Measurements from ENCODE around the gene FILIP1. TPM values are rescaled to one million over a fixed set of nuclear protein-coding genes. Genes with fewer than 3 reads are reported as not detected.

The FILIP1 gene
- total RNA-seq, 1 experiment from 2014 or later: 2.9 TPM

- TF ChIP-seq, protein P1, sequence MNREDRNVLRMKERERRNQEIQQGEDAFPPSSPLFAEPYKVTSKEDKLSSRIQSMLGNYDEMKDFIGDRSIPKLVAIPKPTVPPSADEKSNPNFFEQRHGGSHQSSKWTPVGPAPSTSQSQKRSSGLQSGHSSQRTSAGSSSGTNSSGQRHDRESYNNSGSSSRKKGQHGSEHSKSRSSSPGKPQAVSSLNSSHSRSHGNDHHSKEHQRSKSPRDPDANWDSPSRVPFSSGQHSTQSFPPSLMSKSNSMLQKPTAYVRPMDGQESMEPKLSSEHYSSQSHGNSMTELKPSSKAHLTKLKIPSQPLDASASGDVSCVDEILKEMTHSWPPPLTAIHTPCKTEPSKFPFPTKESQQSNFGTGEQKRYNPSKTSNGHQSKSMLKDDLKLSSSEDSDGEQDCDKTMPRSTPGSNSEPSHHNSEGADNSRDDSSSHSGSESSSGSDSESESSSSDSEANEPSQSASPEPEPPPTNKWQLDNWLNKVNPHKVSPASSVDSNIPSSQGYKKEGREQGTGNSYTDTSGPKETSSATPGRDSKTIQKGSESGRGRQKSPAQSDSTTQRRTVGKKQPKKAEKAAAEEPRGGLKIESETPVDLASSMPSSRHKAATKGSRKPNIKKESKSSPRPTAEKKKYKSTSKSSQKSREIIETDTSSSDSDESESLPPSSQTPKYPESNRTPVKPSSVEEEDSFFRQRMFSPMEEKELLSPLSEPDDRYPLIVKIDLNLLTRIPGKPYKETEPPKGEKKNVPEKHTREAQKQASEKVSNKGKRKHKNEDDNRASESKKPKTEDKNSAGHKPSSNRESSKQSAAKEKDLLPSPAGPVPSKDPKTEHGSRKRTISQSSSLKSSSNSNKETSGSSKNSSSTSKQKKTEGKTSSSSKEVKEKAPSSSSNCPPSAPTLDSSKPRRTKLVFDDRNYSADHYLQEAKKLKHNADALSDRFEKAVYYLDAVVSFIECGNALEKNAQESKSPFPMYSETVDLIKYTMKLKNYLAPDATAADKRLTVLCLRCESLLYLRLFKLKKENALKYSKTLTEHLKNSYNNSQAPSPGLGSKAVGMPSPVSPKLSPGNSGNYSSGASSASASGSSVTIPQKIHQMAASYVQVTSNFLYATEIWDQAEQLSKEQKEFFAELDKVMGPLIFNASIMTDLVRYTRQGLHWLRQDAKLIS (CRISPR knock-in tag; IDR thresholded peaks at IDR 0.05; ENCODE audit: borderline replicate concordance): no peak
- no peak for TF ChIP-seq ZNF263 (CRISPR knock-in tag; IDR thresholded peaks at IDR 0.05; ENCODE audit: low read depth)
- no peak for TF ChIP-seq ATF1 (CRISPR knock-in tag; IDR thresholded peaks at IDR 0.05)
- no peak for TF ChIP-seq ZBTB21 (CRISPR knock-in tag; IDR thresholded peaks at IDR 0.05; ENCODE audit: borderline replicate concordance)
- no peak for TF ChIP-seq MXD4 (CRISPR knock-in tag; IDR thresholded peaks at IDR 0.05; ENCODE audit: borderline replicate concordance)
- TF ChIP-seq OVOL2 (CRISPR knock-in tag; IDR thresholded peaks at IDR 0.05; ENCODE audit: borderline replicate concordance): no peak
- TF ChIP-seq, protein P2, sequence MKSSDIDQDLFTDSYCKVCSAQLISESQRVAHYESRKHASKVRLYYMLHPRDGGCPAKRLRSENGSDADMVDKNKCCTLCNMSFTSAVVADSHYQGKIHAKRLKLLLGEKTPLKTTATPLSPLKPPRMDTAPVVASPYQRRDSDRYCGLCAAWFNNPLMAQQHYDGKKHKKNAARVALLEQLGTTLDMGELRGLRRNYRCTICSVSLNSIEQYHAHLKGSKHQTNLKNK (CRISPR knock-in tag; IDR thresholded peaks at IDR 0.05): no peak
- TF ChIP-seq GABPB1 (CRISPR knock-in tag; IDR thresholded peaks at IDR 0.05): no peak
- TF ChIP-seq ZNF121 (CRISPR knock-in tag; IDR thresholded peaks at IDR 0.05): no peak
- no peak for TF ChIP-seq SP1 (CRISPR knock-in tag; conservative IDR thresholded peaks at IDR 0.05)
- TF ChIP-seq ELF4 (CRISPR knock-in tag; IDR thresholded peaks at IDR 0.05; ENCODE audit: low read depth): no peak
- no peak for TF ChIP-seq KAT7 (CRISPR knock-in tag; IDR thresholded peaks at IDR 0.05; ENCODE audit: borderline replicate concordance)
These were observed 193.6 kb downstream of the FILIP1 start (continued) for GRCh38 chr6:75299801-75300530.

GRCh38 chr6:75296811-75297779 is 196.5 kb downstream of the FILIP1 start:
- H3K27ac Mint-ChIP-seq: no peak overlapping the region
- H3K36me3 Mint-ChIP-seq: no peaks in the 10 kb centered on the region
- TF ChIP-seq, protein P3, sequence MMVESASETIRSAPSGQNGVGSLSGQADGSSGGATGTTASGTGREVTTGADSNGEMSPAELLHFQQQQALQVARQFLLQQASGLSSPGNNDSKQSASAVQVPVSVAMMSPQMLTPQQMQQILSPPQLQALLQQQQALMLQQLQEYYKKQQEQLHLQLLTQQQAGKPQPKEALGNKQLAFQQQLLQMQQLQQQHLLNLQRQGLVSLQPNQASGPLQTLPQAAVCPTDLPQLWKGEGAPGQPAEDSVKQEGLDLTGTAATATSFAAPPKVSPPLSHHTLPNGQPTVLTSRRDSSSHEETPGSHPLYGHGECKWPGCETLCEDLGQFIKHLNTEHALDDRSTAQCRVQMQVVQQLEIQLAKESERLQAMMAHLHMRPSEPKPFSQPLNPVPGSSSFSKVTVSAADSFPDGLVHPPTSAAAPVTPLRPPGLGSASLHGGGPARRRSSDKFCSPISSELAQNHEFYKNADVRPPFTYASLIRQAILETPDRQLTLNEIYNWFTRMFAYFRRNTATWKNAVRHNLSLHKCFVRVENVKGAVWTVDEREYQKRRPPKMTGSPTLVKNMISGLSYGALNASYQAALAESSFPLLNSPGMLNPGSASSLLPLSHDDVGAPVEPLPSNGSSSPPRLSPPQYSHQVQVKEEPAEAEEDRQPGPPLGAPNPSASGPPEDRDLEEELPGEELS (CRISPR knock-in tag; IDR thresholded peaks at IDR 0.05): no peak
- peak; percentile 54 for TF ChIP-seq CTCF (IDR thresholded peaks at IDR 0.05)
- TF ChIP-seq EMX1 (CRISPR knock-in tag; IDR thresholded peaks at IDR 0.05): no peak
- no peak for TF ChIP-seq SMAD3 (CRISPR knock-in tag; IDR thresholded peaks at IDR 0.05; ENCODE audit: borderline replicate concordance)
- TF ChIP-seq TEAD1 (CRISPR knock-in tag; IDR thresholded peaks at IDR 0.05): no peak
- no peak for TF ChIP-seq GRHL2 (CRISPR knock-in tag; IDR thresholded peaks at IDR 0.05; ENCODE audit: insufficient replicate concordance, severe bottlenecking)
- TF ChIP-seq, protein P4, sequence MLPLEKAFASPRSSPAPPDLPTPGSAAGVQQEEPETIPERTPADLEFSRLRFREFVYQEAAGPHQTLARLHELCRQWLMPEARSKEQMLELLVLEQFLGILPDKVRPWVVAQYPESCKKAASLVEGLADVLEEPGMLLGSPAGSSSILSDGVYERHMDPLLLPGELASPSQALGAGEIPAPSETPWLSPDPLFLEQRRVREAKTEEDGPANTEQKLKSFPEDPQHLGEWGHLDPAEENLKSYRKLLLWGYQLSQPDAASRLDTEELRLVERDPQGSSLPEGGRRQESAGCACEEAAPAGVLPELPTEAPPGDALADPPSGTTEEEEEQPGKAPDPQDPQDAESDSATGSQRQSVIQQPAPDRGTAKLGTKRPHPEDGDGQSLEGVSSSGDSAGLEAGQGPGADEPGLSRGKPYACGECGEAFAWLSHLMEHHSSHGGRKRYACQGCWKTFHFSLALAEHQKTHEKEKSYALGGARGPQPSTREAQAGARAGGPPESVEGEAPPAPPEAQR (CRISPR knock-in tag; IDR thresholded peaks at IDR 0.05): no peak
- POLR2A ChIA-PET: no interaction called here
- DNase-seq (ENCODE audit: low spot score): no peak
- CTCF ChIA-PET: interaction anchor here (0.6 to 1.4 kb wide), 25 partner anchors 8 to 259 kb away, joined by 3 to 10 read pairs (median 4); partner anchors contain the start of genes COX7A2, FILIP1 and TMEM30A
- H3K4me3 Mint-ChIP-seq: no peak overlapping the region
- no peak for ATAC-seq
- no peaks in the 10 kb centered on the region for H3K27me3 Mint-ChIP-seq (ENCODE audit: low read depth)
- H3K9me3 Mint-ChIP-seq: no peaks in the 10 kb centered on the region
- H3K4me1 Mint-ChIP-seq: peaks cover 12% of the 10 kb centered on the region
